Lower lobe of right lung (tissue), 2 donors: ENCODE results near the gene RNF157. TPM values are rescaled to one million over a fixed set of nuclear protein-coding genes. Genes with fewer than 3 reads are reported as not detected.

Experiments used
- ATAC-seq, 2 donors: fragments of 200-7000 bp; cut with Tn5 transposase; one replicate each; pipeline ENCODE4 v1.9.1; 2020 to 2022; ENCODE audit warnings: mild to moderate bottlenecking in 2 of 2, moderate library complexity in 2 of 2
- DNase-seq: peaks from one replicate; pipeline ENCODE4 v3.0.0-alpha.2; 2020
- H3K27ac ChIP-seq: fragments of 200-600 bp; one replicate; pipeline ENCODE4 v1.8.0; 2022
- H3K27me3 ChIP-seq: fragments of 200-600 bp; one replicate; pipeline ENCODE4 v1.8.0; 2022; ENCODE audit warnings: low read depth
- H3K36me3 ChIP-seq: fragments of 200-600 bp; one replicate; pipeline ENCODE4 v1.8.0; 2022; ENCODE audit warnings: mild to moderate bottlenecking
- H3K4me1 ChIP-seq: fragments of 200-600 bp; one replicate; pipeline ENCODE4 v1.8.0; 2022
- H3K4me3 ChIP-seq: fragments of 200-600 bp; one replicate; pipeline ENCODE4 v1.8.0; 2022; ENCODE audit warnings: mild to moderate bottlenecking
- H3K9me3 ChIP-seq: fragments of 200-600 bp; one replicate; pipeline ENCODE4 v1.8.0; 2022
- CTCF ChIP-seq: fragments of 200-600 bp; IDR thresholded peaks from one replicate; pipeline ENCODE4 v1.8.0; 2022; ENCODE audit warnings: antibody characterized with exemption, mild to moderate bottlenecking
- intact Hi-C: fragments of 100-400 bp; cut with DNase I; formaldehyde crosslinking; loops from one replicate; pipeline ENCODE4 v1.11.0; 2022
- total RNA-seq: library from RNA; stranded (reverse); fragmentation: NEBNext Ultra II Directional; extraction: Animal tissue kit (Norgen Biotek cat#: 25700); gene quantifications from one replicate; pipeline ENCODE4 v1.2.1, GENCODE V29; 2021
- donor health status: DM: no; HTN: yes; CAD: no; lungs with severe emphysema.

Gene RNF157
- total RNA-seq, 1 donor from 2014 or later: 2.4 TPM

- no peak for TF ChIP-seq CTCF
- Histone ChIP-seq H3K36me3 (no peaks in the 10 kb centered on the region), H3K27ac (no peak overlapping the region), H3K4me3 (no peak overlapping the region), H3K4me1 (no peaks in the 10 kb centered on the region), H3K27me3 (no peaks in the 10 kb centered on the region), H3K9me3 (no peaks in the 10 kb centered on the region)
- intact Hi-C loops: no loop called here
- ATAC-seq (no peak), DNase-seq (no peak)
Observed at GRCh38 chr17:76153640-76154039, 86.7 kb downstream of the RNF157 start.

- no peaks in the 10 kb centered on the region for H3K27me3 ChIP-seq
- intact Hi-C loops: no loop called here
- no peak for ATAC-seq
Observed at GRCh38 chr17:76153202-76153601, 87.1 kb downstream of the RNF157 start.

GRCh38 chr17:76152591-76152990, 87.7 kb downstream of the RNF157 start:
- H3K27me3 ChIP-seq: no peaks in the 10 kb centered on the region
- no peak overlapping the region for H3K27ac ChIP-seq
- no peaks in the 10 kb centered on the region for H3K9me3 ChIP-seq
- peaks cover 6% of the 10 kb centered on the region for H3K4me1 ChIP-seq
- no peak for TF ChIP-seq CTCF
- H3K36me3 ChIP-seq: no peaks in the 10 kb centered on the region
- no peak for DNase-seq
- intact Hi-C loops: no loop called here
- ATAC-seq: no peak
- H3K4me3 ChIP-seq: no peak overlapping the region

More at GRCh38 chr17:76153202-76153601, 87.1 kb downstream of the RNF157 start:
- Histone ChIP-seq H3K4me1 (no peaks in the 10 kb centered on the region), H3K9me3 (no peaks in the 10 kb centered on the region), H3K27ac (no peak overlapping the region), H3K36me3 (no peaks in the 10 kb centered on the region), H3K4me3 (no peak overlapping the region)
- DNase-seq: no peak
- no peak for TF ChIP-seq CTCF

- no peak for TF ChIP-seq CTCF
- H3K27ac ChIP-seq: no peak overlapping the region
- H3K36me3 ChIP-seq: no peaks in the 10 kb centered on the region
- no peaks in the 10 kb centered on the region for H3K27me3 ChIP-seq
- intact Hi-C loops: no loop called here
- no peaks in the 10 kb centered on the region for H3K9me3 ChIP-seq
- DNase-seq: no peak
- H3K4me1 ChIP-seq: peaks cover 11% of the 10 kb centered on the region
- ATAC-seq: no peak
- H3K4me3 ChIP-seq: no peak overlapping the region
Observed at GRCh38 chr17:76151896-76152454, 88.3 kb downstream of the RNF157 start.

- H3K27ac ChIP-seq: no peak overlapping the region
- H3K4me3 ChIP-seq: no peak overlapping the region
- DNase-seq (no peak), ATAC-seq (no peak)
- no peaks in the 10 kb centered on the region for H3K27me3 ChIP-seq
- intact Hi-C loops: no loop called here
- H3K4me1 ChIP-seq: peaks cover 17% of the 10 kb centered on the region
- no peak for TF ChIP-seq CTCF
- no peaks in the 10 kb centered on the region for H3K9me3 ChIP-seq
- H3K36me3 ChIP-seq: no peaks in the 10 kb centered on the region
Observed at GRCh38 chr17:76150712-76151622, 89.3 kb downstream of the RNF157 start.
